ENCODE data around the gene CIRBP.
A peak's percentile ranks its signal among the peaks of the same experiment; 100 is the strongest.

Gene CIRBP

GRCh38 chr19:1257475-1258162 lies 11.5 kb upstream of the CIRBP start:
- no peak for DNase-seq

GRCh38 chr19:1258163-1258492 lies 11.0 kb upstream of the CIRBP start:
- DNase-seq = no peak

- no peak for DNase-seq
Observed at GRCh38 chr19:1258707-1259205, 10.4 kb upstream of the CIRBP start.

- no peak for DNase-seq
Observed at GRCh38 chr19:1259206-1259875, 9.8 kb upstream of the CIRBP start.

GRCh38 chr19:1259876-1260748 lies 9.0 kb upstream of the CIRBP start:
- DNase-seq = no peak

GRCh38 chr19:1260749-1261537 lies 8.2 kb upstream of the CIRBP start:
- DNase-seq = peak; percentile 75

- DNase-seq = no peak
Observed at GRCh38 chr19:1261538-1261797, 7.7 kb upstream of the CIRBP start.

GRCh38 chr19:1261798-1262622 lies 7.1 kb upstream of the CIRBP start:
- peak; percentile 45 for DNase-seq

- no peak for DNase-seq
Observed at GRCh38 chr19:1262623-1263123, 6.5 kb upstream of the CIRBP start.

- DNase-seq = no peak
Observed at GRCh38 chr19:1263188-1263587, 5.9 kb upstream of the CIRBP start.

- no peak for DNase-seq
Observed at GRCh38 chr19:1264801-1265614, 4.1 kb upstream of the CIRBP start.

- no peak for DNase-seq
Observed at GRCh38 chr19:1265615-1266128, 3.5 kb upstream of the CIRBP start.

GRCh38 chr19:1266129-1266915 lies 2.8 kb upstream of the CIRBP start:
- DNase-seq = no peak

GRCh38 chr19:1266916-1267476 lies 2.1 kb upstream of the CIRBP start:
- no peak for DNase-seq

- no peak for DNase-seq
Observed at GRCh38 chr19:1267477-1268225, 1.5 kb upstream of the CIRBP start.

GRCh38 chr19:1268226-1269064 lies 687 bp upstream of the CIRBP start:
- no peak for DNase-seq

GRCh38 chr19:1269478-1270212 lies 513 bp downstream of the CIRBP start:
- peak; percentile 56 for DNase-seq

Data from NCI-H2029 treated with DMSO at 0.1 percent for 48 hours (cell line).